Skin of body (tissue), 2 donors: ENCODE results near the gene LIFR. TPM values are rescaled to one million over a fixed set of nuclear protein-coding genes. Genes with fewer than 3 reads are reported as not detected.
"Not testable (repeated sequence)": the region's sequence is repeated elsewhere in the genome, so short reads cannot be mapped to it uniquely, and the experiment has no call there.

Source experiments
- DNase-seq: peaks from one replicate; lab custom pipeline; 2025; lab: John Stamatoyannopoulos, UW
- total RNA-seq: library from RNA; depleted of rRNA; stranded (reverse); fragments of >200 nt; gene quantifications from one replicate; pipeline ENCODE4 v1.2.3, GENCODE V29; 2014

LIFR gene
- total RNA-seq, 1 donor from 2014 or later: 70.8 TPM

GRCh38 chr5:38581597-38581996 is 25.2 kb upstream of the LIFR start:
- no peak for DNase-seq

GRCh38 chr5:38579105-38579504 is 22.7 kb upstream of the LIFR start:
- no peak for DNase-seq

- DNase-seq: peak; percentile 46
Measured at GRCh38 chr5:38576961-38577684, 20.7 kb upstream of the LIFR start.

GRCh38 chr5:38576442-38576841 is 20.0 kb upstream of the LIFR start:
- DNase-seq: peak; percentile 62

GRCh38 chr5:38575476-38575875 is 19.0 kb upstream of the LIFR start:
- DNase-seq: no peak

- DNase-seq: no peak
Measured at GRCh38 chr5:38574009-38574408, 17.6 kb upstream of the LIFR start.

- DNase-seq: no peak
Measured at GRCh38 chr5:38573521-38573920, 17.1 kb upstream of the LIFR start.

GRCh38 chr5:38569180-38569579 is 12.7 kb upstream of the LIFR start:
- no peak for DNase-seq

GRCh38 chr5:38567306-38567705 is 10.9 kb upstream of the LIFR start:
- not testable (repeated sequence) for DNase-seq

- DNase-seq: no peak
Measured at GRCh38 chr5:38563624-38564023, 7.2 kb upstream of the LIFR start.

GRCh38 chr5:38562444-38563210 is 6.2 kb upstream of the LIFR start:
- DNase-seq: no peak

- DNase-seq: no peak
Measured at GRCh38 chr5:38559428-38559827, 3.0 kb upstream of the LIFR start.

- DNase-seq: no peak
Measured at GRCh38 chr5:38557792-38558191, 1.3 kb upstream of the LIFR start.

GRCh38 chr5:38557308-38557710 is 863 bp upstream of the LIFR start:
- peak; percentile 72 for DNase-seq

GRCh38 chr5:38556088-38556598 is 303 bp downstream of the LIFR start:
- DNase-seq: no peak

GRCh38 chr5:38555354-38556087 is 925 bp downstream of the LIFR start:
- DNase-seq: no peak

GRCh38 chr5:38554861-38555260 is 1.6 kb downstream of the LIFR start:
- DNase-seq: no peak

GRCh38 chr5:38554403-38554802 is 2.0 kb downstream of the LIFR start:
- DNase-seq: no peak

GRCh38 chr5:38553001-38553521 is 3.4 kb downstream of the LIFR start:
- DNase-seq: no peak

- no peak for DNase-seq
Measured at GRCh38 chr5:38551030-38552017, 5.1 kb downstream of the LIFR start.
